OCI-LY3 (cell line): Measurements from ENCODE around the gene CNTRL.
A peak's percentile ranks its signal among the peaks of the same experiment; 100 is the strongest.

ENCODE experiments used
- H2AFZ ChIP-seq: fragments of 200-600, 300-600 bp; shearing (Covaris generic); 2 replicates; pipeline ENCODE4 v1.6.0; 2014; ENCODE audit warnings: antibody characterized with exemption, low read depth, low read length
- H3K27ac ChIP-seq: fragments of 200-600, 300-600 bp; sonication (generic); 2 replicates; pipeline ENCODE4 v1.5.1; 2014; ENCODE audit warnings: mild to moderate bottlenecking, low read length, moderate library complexity, mixed read lengths
- H3K27me3 ChIP-seq: fragments of 200-600, 300-600 bp; sonication (generic); 2 replicates; pipeline ENCODE4 v1.6.1; 2014; ENCODE audit warnings: low read depth, low read length, mixed read lengths
- H3K36me3 ChIP-seq: fragments of 200-600, 300-600 bp; sonication (generic); replicated peaks from 2 replicates; pipeline ENCODE3; 2014; ENCODE audit warnings: low read depth, low read length, mixed read lengths
- H3K4me1 ChIP-seq: fragments of 300-600, 200-600 bp; sonication (generic); 2 replicates; pipeline ENCODE4 v1.6.1; 2014; ENCODE audit warnings: low read length, mixed read lengths
- H3K4me2 ChIP-seq: fragments of 200-600, 300-600 bp; sonication (generic); 2 replicates; pipeline ENCODE4 v1.6.1; 2014; ENCODE audit warnings: low read length, mixed read lengths
- H3K4me3 ChIP-seq: fragments of 300-600, 200-600 bp; sonication (generic); 2 replicates; pipeline ENCODE4 v1.5.1; 2014; ENCODE audit warnings: antibody characterized with exemption, mild to moderate bottlenecking, low read length, moderate library complexity
- H3K79me2 ChIP-seq: fragments of 300-600, 200-600 bp; shearing (Covaris generic); 2 replicates; pipeline ENCODE4 v1.6.1; 2014; ENCODE audit warnings: mild to moderate bottlenecking, low read length, mixed read lengths
- H3K9ac ChIP-seq: fragments of 300-600, 200-600 bp; shearing (Covaris generic); 2 replicates; pipeline ENCODE4 v1.6.0; 2014; ENCODE audit warnings: mild to moderate bottlenecking, low read length, moderate library complexity
- H3K9me3 ChIP-seq: fragments of 200-600, 300-600 bp; shearing (Covaris generic); 2 replicates; pipeline ENCODE4 v1.6.1; 2014; ENCODE audit warnings: low read length, mixed read lengths; ENCODE audit not compliant: insufficient read depth
- H4K20me1 ChIP-seq: fragments of 200-600, 300-600 bp; sonication (generic); 2 replicates; pipeline ENCODE4 v1.6.1; 2016; ENCODE audit warnings: low read length, mixed read lengths; ENCODE audit not compliant: insufficient read depth
- CTCF ChIP-seq: fragments of 200-600, 300-600 bp; sonication (generic); IDR thresholded peaks from 2 replicates; pipeline ENCODE4 v1.5.1; 2014; ENCODE audit warnings: antibody characterized with exemption, low read length, low read depth
- EZH2phosphoT487 ChIP-seq: fragments of 200-600 bp; shearing (Covaris generic); IDR thresholded peaks from 2 replicates; pipeline ENCODE4 v1.6.1; 2018; ENCODE audit warnings: antibody characterized with exemption, mixed run types, low read depth

The CNTRL gene

GRCh38 chr9:121213136-121213806 is 138.5 kb downstream of the CNTRL start:
- H3K9me3 ChIP-seq = no peaks in the 10 kb centered on the region
- no peaks in the 10 kb centered on the region for H4K20me1 ChIP-seq
- H3K27me3 ChIP-seq = no peaks in the 10 kb centered on the region
- H3K27ac ChIP-seq = no peak overlapping the region
- H3K36me3 ChIP-seq = no peaks in the 10 kb centered on the region
- peak overlapping the region; percentile 5; the same call in 1 of the 2 replicates for H3K9ac ChIP-seq
- TF ChIP-seq EZH2phosphoT487 (no peak), CTCF (peak; percentile 95)
- H3K4me2 ChIP-seq = peak overlapping the region; percentile 51
- H3K4me1 ChIP-seq = peaks cover 12% of the 10 kb centered on the region
- peak overlapping the region; percentile 88 for H2AFZ ChIP-seq
- no peaks in the 10 kb centered on the region for H3K79me2 ChIP-seq
- no peak overlapping the region for H3K4me3 ChIP-seq

GRCh38 chr9:121214005-121214404 is 139.2 kb downstream of the CNTRL start:
- Histone ChIP-seq H3K36me3 (no peaks in the 10 kb centered on the region), H3K27me3 (no peaks in the 10 kb centered on the region), H3K9me3 (no peaks in the 10 kb centered on the region), H3K4me2 (no peak overlapping the region), H3K79me2 (no peaks in the 10 kb centered on the region), H4K20me1 (no peaks in the 10 kb centered on the region), H3K4me1 (peaks cover 18% of the 10 kb centered on the region), H3K4me3 (no peak overlapping the region), H3K9ac (no peak overlapping the region), H3K27ac (no peak overlapping the region), H2AFZ (no peak overlapping the region)
- TF ChIP-seq CTCF (no peak), EZH2phosphoT487 (no peak)

GRCh38 chr9:121216271-121216805 is 141.6 kb downstream of the CNTRL start:
- no peak overlapping the region for H3K4me2 ChIP-seq
- no peaks in the 10 kb centered on the region for H3K9me3 ChIP-seq
- no peaks in the 10 kb centered on the region for H4K20me1 ChIP-seq
- H3K27me3 ChIP-seq = no peaks in the 10 kb centered on the region
- H3K4me1 ChIP-seq = peaks cover 18% of the 10 kb centered on the region
- no peaks in the 10 kb centered on the region for H3K79me2 ChIP-seq
- TF ChIP-seq EZH2phosphoT487 (no peak), CTCF (no peak)
- no peaks in the 10 kb centered on the region for H3K36me3 ChIP-seq
- no peak overlapping the region for H3K27ac ChIP-seq
- H2AFZ ChIP-seq = no peak overlapping the region
- H3K4me3 ChIP-seq = no peak overlapping the region
- H3K9ac ChIP-seq = no peak overlapping the region

GRCh38 chr9:121217609-121218292 is 143.0 kb downstream of the CNTRL start:
- Histone ChIP-seq H3K9ac (no peak overlapping the region), H3K9me3 (no peaks in the 10 kb centered on the region), H3K79me2 (no peaks in the 10 kb centered on the region), H3K4me2 (no peak overlapping the region), H3K4me1 (peaks cover 16% of the 10 kb centered on the region), H2AFZ (no peak overlapping the region), H3K27me3 (no peaks in the 10 kb centered on the region), H3K36me3 (no peaks in the 10 kb centered on the region), H3K27ac (no peak overlapping the region), H4K20me1 (no peaks in the 10 kb centered on the region), H3K4me3 (no peak overlapping the region)
- TF ChIP-seq CTCF (no peak), EZH2phosphoT487 (no peak)
